CD14-positive monocyte (primary cell): Measurements from ENCODE around the gene BMERB1. TPM values are rescaled to one million over a fixed set of nuclear protein-coding genes. Genes with fewer than 3 reads are reported as not detected.
A peak's percentile ranks its signal among the peaks of the same experiment; 100 is the strongest.

Experiments used
- DNase-seq, 3 donors: peaks; one replicate each; pipeline ENCODE4 v3.0.0-alpha.2; 2011 to 2022
- H2AFZ ChIP-seq: 2 replicates; pipeline ENCODE4 v1.6.0; 2012; ENCODE audit warnings: mild to moderate bottlenecking, low read depth, low read length, inconsistent platforms; ENCODE audit not compliant: insufficient read depth, poor library complexity, severe bottlenecking
- H3K27ac ChIP-seq, 2 donors: 1 replicate in 1 of 2; 2 replicates in 1 of 2; pipeline ENCODE4 v1.5.1; 2012 to 2013; ENCODE audit warnings: low read length in 2 of 2, control low read depth in 1 of 2, inconsistent platforms in 1 of 2, low read depth in 1 of 2, mild to moderate bottlenecking in 1 of 2
- H3K27me3 ChIP-seq, 2 donors: one replicate each; pipeline versions ENCODE4 v1.6.0 to v1.6.1; 2011 to 2013; ENCODE audit warnings: low read length in 2 of 2; ENCODE audit not compliant: control insufficient read depth in 2 of 2, insufficient read depth in 2 of 2
- H3K36me3 ChIP-seq, 2 donors: replicated peaks in 1 of 2; 1 replicate in 1 of 2; 2 replicates in 1 of 2; pipeline versions ENCODE4 v1.5.1 to v1.6.1; 2012 to 2013; ENCODE audit warnings: low read length in 2 of 2, control low read depth in 1 of 2, inconsistent platforms in 1 of 2, mild to moderate bottlenecking in 1 of 2; ENCODE audit not compliant: insufficient read depth in 2 of 2, control insufficient read depth in 1 of 2
- H3K4me1 ChIP-seq, 2 donors: 1 replicate in 1 of 2; 2 replicates in 1 of 2; pipeline versions ENCODE4 v1.5.1 to v1.6.1; 2012 to 2013; ENCODE audit warnings: low read length in 2 of 2, control low read depth in 1 of 2, inconsistent platforms in 1 of 2, mild to moderate bottlenecking in 1 of 2, moderate library complexity in 1 of 2; ENCODE audit not compliant: insufficient read depth in 2 of 2, control insufficient read depth in 1 of 2
- H3K4me2 ChIP-seq: replicated peaks from 2 replicates; pipeline ENCODE3; 2012; ENCODE audit warnings: low read length, moderate library complexity, mild to moderate bottlenecking; ENCODE audit not compliant: poor library complexity, severe bottlenecking; ENCODE audit errors: extremely low read depth
- H3K4me3 ChIP-seq, 3 experiments: fragments of 200-600 bp in 1 of 3; sonication (generic) in 1 of 3; replicated peaks in 1 of 3; 1 replicate in 2 of 3; 2 replicates in 1 of 3; pipeline ENCODE4 v1.5.1; 2011 to 2013; ENCODE audit warnings: low read length in 3 of 3, mild to moderate bottlenecking in 3 of 3, control low read depth in 2 of 3, low read depth in 2 of 3, inconsistent platforms in 1 of 3, moderate library complexity in 1 of 3
- H3K79me2 ChIP-seq: 2 replicates; pipeline ENCODE4 v1.6.0; 2012; ENCODE audit warnings: mild to moderate bottlenecking, control low read depth, inconsistent platforms, low read length, moderate library complexity; ENCODE audit not compliant: insufficient read depth
- H3K9ac ChIP-seq: 2 replicates; pipeline ENCODE4 v1.6.0; 2017; ENCODE audit warnings: low read length, mild to moderate bottlenecking; ENCODE audit not compliant: insufficient read depth, poor library complexity, severe bottlenecking
- H3K9me3 ChIP-seq, 2 donors: replicated peaks in 1 of 2; 1 replicate in 1 of 2; 2 replicates in 1 of 2; pipeline versions ENCODE4 v1.5.1 to v1.6.1; 2012 to 2013; ENCODE audit warnings: low read length in 2 of 2, control low read depth in 1 of 2; ENCODE audit not compliant: control insufficient read depth in 1 of 2, insufficient read depth in 1 of 2
- H4K20me1 ChIP-seq: 2 replicates; pipeline ENCODE4 v1.6.0; 2012; ENCODE audit warnings: mild to moderate bottlenecking, low read length, control low read depth, moderate library complexity; ENCODE audit not compliant: insufficient read depth
- H3K27ac Mint-ChIP-seq, 7 donors: one replicate each; pipeline ENCODE4 v1.8.0; 2020; ENCODE audit warnings: mild to moderate bottlenecking in 7 of 7, mixed read lengths in 7 of 7, moderate library complexity in 6 of 7, inconsistent platforms in 2 of 7
- H3K27me3 Mint-ChIP-seq, 3 donors: one replicate each; pipeline ENCODE4 v1.8.0; 2021 to 2022; ENCODE audit warnings: low read depth in 3 of 3, mild to moderate bottlenecking in 3 of 3, mixed read lengths in 3 of 3, moderate library complexity in 3 of 3, inconsistent platforms in 1 of 3
- H3K36me3 Mint-ChIP-seq, 2 donors: one replicate each; pipeline ENCODE4 v1.8.0; 2020; ENCODE audit warnings: mixed read lengths in 2 of 2, inconsistent platforms in 1 of 2, mild to moderate bottlenecking in 1 of 2
- H3K4me1 Mint-ChIP-seq: one replicate; pipeline ENCODE4 v1.8.0; 2020; ENCODE audit warnings: mild to moderate bottlenecking, mixed read lengths
- H3K4me3 Mint-ChIP-seq, 2 donors: one replicate each; pipeline ENCODE4 v1.8.0; 2020; ENCODE audit warnings: mild to moderate bottlenecking in 2 of 2, mixed read lengths in 2 of 2, moderate library complexity in 1 of 2
- H3K9me3 Mint-ChIP-seq, 7 donors: one replicate each; pipeline ENCODE4 v1.8.0; 2020 to 2022; ENCODE audit warnings: mixed read lengths in 7 of 7, mild to moderate bottlenecking in 6 of 7, moderate library complexity in 6 of 7, inconsistent platforms in 2 of 7
- WGBS: methylation state at CpG from one replicate; pipeline ENCODE4 v1.1.5; 2013; ENCODE audit warnings: missing lambda C conversion rate; ENCODE audit not compliant: insufficient coverage; 5-methylcytosine and 5-hydroxymethylcytosine counted together
- intact Hi-C, 2 donors: fragments of 100-400 bp; cut with micrococcal nuclease; formaldehyde crosslinking; loops; one replicate each; pipeline versions ENCODE4 v1.15.0 to v1.15.1; 2023
- polyA plus RNA-seq, 3 donors: library from polyadenylated mRNA; depleted of rRNA in 1 of 3; unstranded in 2 of 3; stranded (reverse) in 1 of 3; fragments of 300-500 nt in 2 of 3; fragments of >200 nt in 1 of 3; fragmentation: Illumina TruSeq in 2 of 3; gene quantifications; 1 replicate in 2 of 3; 2 replicates in 1 of 3; pipeline ENCODE4 v1.2.3, GENCODE V29; 2012 to 2021
- TF ChIP-seq, protein P1 (sequence below): fragments of 200-600 bp; IDR thresholded peaks from one replicate; pipeline ENCODE4 v1.8.0; 2022; ENCODE audit warnings: antibody characterized with exemption, mild to moderate bottlenecking

Gene BMERB1
- polyA plus RNA-seq, 3 donors, result 0.11 to 0.28 (median 0.11) TPM

DNA sequence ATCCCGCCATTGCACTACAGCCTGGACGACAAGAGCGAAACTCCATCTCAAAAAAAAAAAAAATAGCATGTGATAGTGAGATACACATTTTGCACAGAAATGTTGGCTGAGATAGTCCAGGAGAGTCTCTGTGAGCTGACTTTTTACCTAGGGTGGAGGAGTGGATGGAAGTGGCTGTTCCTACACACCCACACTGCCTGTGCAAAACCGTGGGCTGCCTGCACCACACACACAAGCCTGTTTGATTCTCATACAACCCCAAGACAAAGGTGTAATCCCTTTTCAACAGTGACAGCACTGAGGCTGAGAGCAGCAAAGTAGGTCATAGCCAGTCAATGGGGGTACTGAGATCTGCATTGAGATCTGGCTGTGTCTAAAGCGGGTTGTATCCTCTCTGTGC is 121.7 kb downstream of the BMERB1 start:
- no peak for DNase-seq
- intact Hi-C loops, result no loop called here
- no peak overlapping the region for H3K4me2 ChIP-seq
- no peak overlapping the region for H3K4me3 Mint-ChIP-seq
- H3K4me3 ChIP-seq, result no peak overlapping the region
- no peaks in the 10 kb centered on the region for H3K27me3 ChIP-seq
- peaks cover 4 to 5% of the 10 kb centered on the region in 2 donors for H3K4me1 ChIP-seq
- H3K27me3 Mint-ChIP-seq, result peaks cover 0 to 8% (median 2%) of the 10 kb centered on the region in 3 donors
- no peaks in the 10 kb centered on the region for H3K36me3 ChIP-seq
- H3K27ac Mint-ChIP-seq, result no peak overlapping the region
- no peak overlapping the region for H3K9ac ChIP-seq
- peaks cover 12% of the 10 kb centered on the region for H3K4me1 Mint-ChIP-seq
- 100% methylated on average over 1 of the region's 5 CpGs for WGBS
- no peaks in the 10 kb centered on the region for H3K79me2 ChIP-seq
- no peak overlapping the region for H2AFZ ChIP-seq
- no peaks in the 10 kb centered on the region for H3K9me3 ChIP-seq
- TF ChIP-seq, protein P1, sequence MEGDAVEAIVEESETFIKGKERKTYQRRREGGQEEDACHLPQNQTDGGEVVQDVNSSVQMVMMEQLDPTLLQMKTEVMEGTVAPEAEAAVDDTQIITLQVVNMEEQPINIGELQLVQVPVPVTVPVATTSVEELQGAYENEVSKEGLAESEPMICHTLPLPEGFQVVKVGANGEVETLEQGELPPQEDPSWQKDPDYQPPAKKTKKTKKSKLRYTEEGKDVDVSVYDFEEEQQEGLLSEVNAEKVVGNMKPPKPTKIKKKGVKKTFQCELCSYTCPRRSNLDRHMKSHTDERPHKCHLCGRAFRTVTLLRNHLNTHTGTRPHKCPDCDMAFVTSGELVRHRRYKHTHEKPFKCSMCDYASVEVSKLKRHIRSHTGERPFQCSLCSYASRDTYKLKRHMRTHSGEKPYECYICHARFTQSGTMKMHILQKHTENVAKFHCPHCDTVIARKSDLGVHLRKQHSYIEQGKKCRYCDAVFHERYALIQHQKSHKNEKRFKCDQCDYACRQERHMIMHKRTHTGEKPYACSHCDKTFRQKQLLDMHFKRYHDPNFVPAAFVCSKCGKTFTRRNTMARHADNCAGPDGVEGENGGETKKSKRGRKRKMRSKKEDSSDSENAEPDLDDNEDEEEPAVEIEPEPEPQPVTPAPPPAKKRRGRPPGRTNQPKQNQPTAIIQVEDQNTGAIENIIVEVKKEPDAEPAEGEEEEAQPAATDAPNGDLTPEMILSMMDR, result no peak
- H3K36me3 Mint-ChIP-seq, result peaks cover 0 to 3% of the 10 kb centered on the region in 2 donors
- no peak overlapping the region for H3K27ac ChIP-seq
- no peaks in the 10 kb centered on the region for H4K20me1 ChIP-seq
- peaks cover 0 to 2% (median 0%) of the 10 kb centered on the region in 7 donors for H3K9me3 Mint-ChIP-seq

DNA sequence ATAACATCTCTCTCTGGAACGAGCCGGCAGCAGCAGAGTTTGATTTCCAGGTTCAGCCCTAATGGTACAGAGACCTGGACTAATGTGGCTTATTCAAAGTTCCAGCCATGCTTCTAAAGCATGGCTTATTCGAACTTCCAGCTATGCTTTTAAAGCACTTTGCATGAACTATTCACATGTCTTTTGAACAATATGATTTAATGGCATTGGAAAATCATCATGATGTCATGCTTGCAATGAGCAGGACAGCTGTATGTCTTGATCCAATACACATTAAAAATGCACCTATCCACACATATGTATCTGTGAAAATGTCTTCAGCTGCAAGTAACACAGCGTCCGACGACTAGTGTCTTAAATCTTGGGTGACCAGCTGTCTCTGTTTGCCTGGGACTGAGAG is 122.9 kb downstream of the BMERB1 start:
- H3K27me3 ChIP-seq, result no peaks in the 10 kb centered on the region
- Mint-ChIP-seq H3K36me3 (peaks cover 0 to 3% of the 10 kb centered on the region in 2 donors), H3K4me1 (peaks cover 5% of the 10 kb centered on the region), H3K9me3 (peaks cover 0 to under 1% (median 0%) of the 10 kb centered on the region in 7 donors), H3K27ac (no peak overlapping the region), H3K4me3 (peak overlapping the region in 1 of 2 donors; percentile 23), H3K27me3 (peaks cover 0 to 6% (median 0%) of the 10 kb centered on the region in 3 donors)
- H3K9me3 ChIP-seq, result no peaks in the 10 kb centered on the region
- DNase-seq, result no peak
- no peak overlapping the region for H3K9ac ChIP-seq
- intact Hi-C loops, result no loop called here
- no peak overlapping the region for H3K4me2 ChIP-seq
- H3K4me1 ChIP-seq, result peaks cover 4% of the 10 kb centered on the region in 2 donors
- 95% methylated on average over 5 of the region's 6 CpGs for WGBS
- H4K20me1 ChIP-seq, result no peaks in the 10 kb centered on the region
- H3K79me2 ChIP-seq, result no peaks in the 10 kb centered on the region
- TF ChIP-seq, protein P1, result no peak
- H3K36me3 ChIP-seq, result no peaks in the 10 kb centered on the region
- H2AFZ ChIP-seq, result no peak overlapping the region
- H3K27ac ChIP-seq, result no peak overlapping the region
- no peak overlapping the region for H3K4me3 ChIP-seq
